D721Med (cell line): ENCODE results near the gene COP1.
"Not testable (repeated sequence)": the region's sequence is repeated elsewhere in the genome, so short reads cannot be mapped to it uniquely, and the experiment has no call there.

Source experiments
- DNase-seq: peaks from one replicate; pipeline ENCODE4 v3.0.0; 2011; ENCODE audit warnings: low spot score; ENCODE audit not compliant: insufficient read length
- FAIRE-seq: peaks from 2 replicates; lab custom pipeline; 2011; peaks lifted over from hg19 to GRCh38; lab: Jason Lieb, UNC
- TF ChIP-seq, protein P1 (sequence below): IDR thresholded peaks from 2 replicates; pipeline ENCODE4 v1.5.1; 2012; ENCODE audit warnings: mild to moderate bottlenecking, control low read depth; ENCODE audit not compliant: insufficient read depth; ENCODE audit errors: missing control alignments

Gene COP1

DNA sequence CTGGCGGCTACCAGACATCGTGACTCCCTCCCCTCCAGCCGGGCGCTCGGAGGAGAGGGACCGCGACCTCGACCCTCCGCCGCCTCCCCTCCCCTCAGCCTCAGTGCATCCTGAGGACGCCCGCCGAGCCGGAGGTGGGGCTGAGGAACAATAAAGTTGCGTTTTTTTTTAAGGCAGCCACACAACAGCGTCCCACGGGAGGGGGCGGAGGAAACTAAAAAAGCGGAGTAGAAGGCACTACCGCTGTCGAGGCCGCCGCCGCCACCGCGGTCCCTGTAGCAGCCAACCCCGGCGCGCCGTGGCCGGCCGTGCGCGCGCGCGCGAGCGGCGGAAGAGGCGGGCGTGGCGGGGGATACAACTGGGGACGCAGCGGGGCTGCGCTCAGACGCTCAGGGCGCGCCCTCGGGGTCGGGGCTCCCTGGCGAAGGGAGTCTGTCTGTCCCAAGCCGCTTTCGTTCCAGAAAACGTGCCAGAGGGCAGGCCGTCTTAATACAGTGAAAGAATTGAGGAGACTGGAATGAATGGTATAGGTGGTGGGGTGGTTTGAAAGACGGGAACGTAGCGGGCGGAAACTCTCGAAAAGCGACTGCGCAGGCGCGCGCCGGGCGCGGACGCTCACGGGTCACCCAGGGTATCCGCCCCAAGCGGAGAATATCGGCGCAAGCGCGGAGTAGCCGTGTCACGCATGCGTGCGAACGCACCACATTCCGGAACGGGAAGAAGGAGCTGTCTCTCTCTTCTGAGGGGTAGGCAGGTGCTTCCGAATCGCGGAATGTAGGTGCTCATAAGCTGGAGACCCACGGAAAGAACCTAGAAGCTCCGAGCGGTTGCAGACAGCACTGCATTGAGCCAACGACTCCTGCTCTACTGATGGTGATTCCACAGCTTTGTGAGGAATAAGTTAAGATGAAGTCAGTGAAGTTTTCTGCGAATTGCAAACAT lies at the start of gene COP1:
COP1 (minus strand) TSS at position 326 of the 942 bp plus-strand sequence; CDS start at position 18, 308 bp downstream.
- TF ChIP-seq, protein P1, sequence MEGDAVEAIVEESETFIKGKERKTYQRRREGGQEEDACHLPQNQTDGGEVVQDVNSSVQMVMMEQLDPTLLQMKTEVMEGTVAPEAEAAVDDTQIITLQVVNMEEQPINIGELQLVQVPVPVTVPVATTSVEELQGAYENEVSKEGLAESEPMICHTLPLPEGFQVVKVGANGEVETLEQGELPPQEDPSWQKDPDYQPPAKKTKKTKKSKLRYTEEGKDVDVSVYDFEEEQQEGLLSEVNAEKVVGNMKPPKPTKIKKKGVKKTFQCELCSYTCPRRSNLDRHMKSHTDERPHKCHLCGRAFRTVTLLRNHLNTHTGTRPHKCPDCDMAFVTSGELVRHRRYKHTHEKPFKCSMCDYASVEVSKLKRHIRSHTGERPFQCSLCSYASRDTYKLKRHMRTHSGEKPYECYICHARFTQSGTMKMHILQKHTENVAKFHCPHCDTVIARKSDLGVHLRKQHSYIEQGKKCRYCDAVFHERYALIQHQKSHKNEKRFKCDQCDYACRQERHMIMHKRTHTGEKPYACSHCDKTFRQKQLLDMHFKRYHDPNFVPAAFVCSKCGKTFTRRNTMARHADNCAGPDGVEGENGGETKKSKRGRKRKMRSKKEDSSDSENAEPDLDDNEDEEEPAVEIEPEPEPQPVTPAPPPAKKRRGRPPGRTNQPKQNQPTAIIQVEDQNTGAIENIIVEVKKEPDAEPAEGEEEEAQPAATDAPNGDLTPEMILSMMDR: no peak
- FAIRE-seq (peak; percentile 82), DNase-seq (peak; percentile 93)

DNA sequence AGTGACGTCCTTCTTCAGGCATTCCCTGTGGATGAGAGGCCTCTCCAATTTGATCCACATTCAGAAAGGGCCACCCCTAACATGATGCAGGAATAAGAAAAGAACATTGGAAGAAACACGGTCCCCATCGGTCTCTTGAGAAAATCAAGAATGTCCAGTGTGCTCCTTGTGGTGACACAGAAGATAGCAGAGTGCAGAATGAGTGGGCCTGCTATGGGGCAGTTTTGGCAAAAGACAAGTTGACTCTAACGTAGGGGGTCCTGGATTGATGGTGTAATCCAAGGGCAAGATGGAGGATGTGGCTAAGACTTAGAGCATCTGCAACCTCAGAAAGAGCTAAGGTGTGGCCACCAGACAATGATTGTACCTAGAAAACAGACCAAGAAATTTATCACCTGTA lies 45.1 kb upstream of the COP1 start:
- TF ChIP-seq, protein P1: no peak
- FAIRE-seq (no peak), DNase-seq (no peak)

DNA sequence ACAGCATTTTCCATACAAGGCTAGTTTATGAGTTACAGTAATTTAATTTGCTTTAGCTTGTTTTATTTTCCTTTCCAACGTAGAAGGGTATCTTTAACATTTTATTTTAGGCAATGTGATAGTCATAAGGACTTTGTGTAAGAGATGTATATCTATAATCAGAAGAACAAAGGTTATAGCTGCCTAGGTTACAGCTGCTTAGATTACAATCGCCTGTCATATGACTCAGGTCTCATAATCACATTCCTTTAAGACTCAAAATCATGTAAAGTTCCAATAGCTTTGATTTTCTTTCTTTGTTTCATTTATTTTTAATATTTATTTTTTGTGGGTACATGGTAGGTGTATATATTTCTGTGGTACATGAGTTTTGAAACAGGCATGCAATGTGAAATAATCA lies 37.8 kb upstream of the COP1 start:
- DNase-seq (no peak), FAIRE-seq (peak; percentile 51)
- TF ChIP-seq, protein P1: no peak

DNA sequence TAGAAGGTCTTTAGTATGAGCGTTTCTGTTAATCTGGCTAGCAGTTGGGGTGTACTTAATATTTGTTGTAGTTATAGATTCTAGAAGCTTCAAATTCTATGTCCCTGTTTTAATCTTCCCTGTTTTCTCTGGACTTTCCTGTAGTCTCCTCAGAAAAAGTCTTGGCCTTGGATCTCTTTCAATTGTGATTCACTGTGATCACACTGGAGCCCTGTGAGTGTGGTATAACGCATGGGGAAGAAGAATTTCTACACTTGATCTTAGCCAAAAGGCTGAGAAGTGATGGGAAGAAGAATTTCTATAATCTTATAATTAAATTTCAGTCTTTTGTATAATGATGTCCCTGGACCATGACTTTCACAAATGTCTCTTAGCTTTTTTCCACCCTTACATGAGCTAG lies 36.7 kb upstream of the COP1 start:
- FAIRE-seq (no peak), DNase-seq (no peak)
- TF ChIP-seq, protein P1: no peak

DNA sequence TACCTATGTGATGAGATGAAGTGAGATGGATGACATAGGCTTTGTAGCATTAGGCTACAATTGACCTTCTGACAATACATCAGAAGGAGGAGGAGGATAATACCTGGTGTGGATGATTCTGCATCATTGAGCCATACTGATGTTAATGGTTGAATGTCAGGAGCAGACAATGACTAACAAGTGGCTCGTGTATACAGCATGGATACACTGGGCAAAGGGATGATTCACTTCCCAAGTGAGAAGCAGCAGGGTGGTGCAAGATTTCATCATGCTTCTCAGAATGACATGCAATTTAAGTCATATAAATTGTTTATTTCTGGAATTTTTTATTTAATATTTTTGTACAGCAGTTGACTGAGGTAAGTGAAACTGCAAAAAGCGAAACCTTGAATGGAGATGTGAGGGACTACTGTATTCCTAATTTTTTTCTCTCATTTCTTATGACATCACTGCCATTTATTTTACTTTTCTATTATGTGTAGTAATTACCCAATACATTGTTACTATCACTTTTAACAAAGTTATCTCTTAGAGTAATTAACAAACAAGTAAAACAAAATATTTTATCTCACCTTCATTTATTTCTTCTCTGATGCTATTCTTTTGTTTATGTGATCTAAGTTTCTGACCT lies 34.4 kb upstream of the COP1 start:
- no peak for DNase-seq
- FAIRE-seq: peak; percentile 64
- TF ChIP-seq, protein P1: no peak

DNA sequence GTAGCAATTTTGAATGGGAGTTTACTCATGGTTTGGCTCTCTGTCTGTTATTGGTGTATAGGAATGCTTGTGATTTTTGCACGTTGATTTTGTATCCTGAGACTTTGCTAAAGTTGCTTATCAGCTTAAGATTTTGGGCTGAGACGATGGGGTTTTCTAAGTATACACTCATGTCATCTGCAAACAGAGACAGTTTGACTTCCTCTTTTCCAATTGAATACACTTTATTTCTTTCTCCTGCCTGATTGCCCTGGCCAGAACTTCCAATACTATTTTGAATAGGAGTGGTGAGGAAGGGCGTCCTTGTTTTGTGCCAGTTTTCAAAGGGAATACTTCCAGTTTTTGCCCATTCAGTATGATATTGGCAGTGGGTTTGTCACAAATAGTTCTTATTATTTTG lies 26.6 kb upstream of the COP1 start:
- not testable (repeated sequence) for FAIRE-seq, DNase-seq

DNA sequence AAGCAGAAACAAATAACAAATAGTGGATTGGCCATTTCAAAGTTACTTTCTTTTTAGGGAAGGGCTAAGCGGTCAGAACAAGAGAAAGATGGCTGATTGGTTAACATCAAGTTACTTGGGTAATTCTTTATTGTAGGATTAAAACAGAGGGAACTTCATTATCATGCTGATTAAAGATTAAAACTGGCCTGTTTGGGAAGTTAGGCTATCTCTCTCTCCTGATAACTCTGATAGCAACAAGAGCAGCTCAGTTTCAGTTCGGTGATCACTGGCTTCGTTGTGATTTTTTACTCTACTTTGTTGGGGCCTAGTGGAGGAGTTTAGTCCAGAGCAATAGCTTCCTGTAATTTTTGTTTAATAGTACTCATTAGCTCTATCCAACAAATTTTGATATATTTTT lies 20.5 kb upstream of the COP1 start:
- TF ChIP-seq, protein P1: no peak
- FAIRE-seq: no peak
- DNase-seq: no peak
